Upper lobe of left lung (tissue), 6 donors: ENCODE data around the gene HEXIM2. TPM values are rescaled to one million over a fixed set of nuclear protein-coding genes. Genes with fewer than 3 reads are reported as not detected.

Experiments used
- ATAC-seq, 2 donors: fragments of 200-7000 bp; cut with Tn5 transposase; one replicate each; pipeline ENCODE4 v1.9.1; 2022; ENCODE audit warnings: mild to moderate bottlenecking in 2 of 2, moderate library complexity in 2 of 2; ENCODE audit not compliant: low FRiP score in 2 of 2
- DNase-seq, 2 donors: peaks; one replicate each; pipeline ENCODE4 v3.0.0-alpha.2; 2019 to 2020
- H3K27ac ChIP-seq, 4 donors: fragments of 200-600 bp; sonication (generic); one replicate each; pipeline ENCODE4 v1.5.1; 2016 to 2019
- H3K27me3 ChIP-seq, 4 donors: fragments of 200-600 bp; sonication (generic); one replicate each; pipeline ENCODE4 v1.5.1; 2017 to 2019
- H3K36me3 ChIP-seq, 4 donors: fragments of 200-600 bp; sonication (generic); one replicate each; pipeline ENCODE4 v1.5.1; 2016 to 2019
- H3K4me1 ChIP-seq, 4 donors: fragments of 200-600 bp; sonication (generic); one replicate each; pipeline ENCODE4 v1.5.1; 2018 to 2019
- H3K4me3 ChIP-seq, 4 donors: fragments of 200-600 bp; sonication (generic); one replicate each; pipeline ENCODE4 v1.5.1; 2017 to 2019; ENCODE audit warnings: mild to moderate bottlenecking in 2 of 4, moderate library complexity in 1 of 4
- H3K9me3 ChIP-seq, 4 donors: fragments of 200-600 bp; sonication (generic); one replicate each; pipeline ENCODE4 v1.5.1; 2018 to 2019
- CTCF ChIP-seq, 6 experiments: fragments of 450-650 bp in 4 of 6; fragments of 200-600 bp in 2 of 6; sonication (generic) in 2 of 6; IDR thresholded peaks; one replicate each; pipeline ENCODE4 v1.5.1; 2016 to 2019; ENCODE audit warnings: antibody characterized with exemption in 6 of 6
- EP300 ChIP-seq, 4 donors: sonication (generic); formaldehyde crosslinking; IDR thresholded peaks; one replicate each; pipeline ENCODE4 v1.5.1; 2017; ENCODE audit warnings: antibody characterized with exemption in 4 of 4, control low read depth in 2 of 4
- POLR2A ChIP-seq, 4 donors: fragments of 450-650 bp; IDR thresholded peaks; one replicate each; pipeline ENCODE4 v1.5.1; 2016 to 2017; ENCODE audit warnings: antibody characterized with exemption in 4 of 4, mild to moderate bottlenecking in 2 of 4
- POLR2AphosphoS5 ChIP-seq, 2 donors: sonication (generic); formaldehyde crosslinking; IDR thresholded peaks; one replicate each; pipeline ENCODE4 v1.5.1; 2017; ENCODE audit warnings: antibody characterized with exemption in 2 of 2
- WGBS, 2 donors: methylation state at CpG; one replicate each; pipeline ENCODE4 v1.1.5; 2017 to 2018; 5-methylcytosine and 5-hydroxymethylcytosine counted together
- total RNA-seq, 6 donors: library from RNA; depleted of rRNA in 4 of 6; stranded (reverse); fragments of >200 nt in 4 of 6; gene quantifications; one replicate each; pipeline versions ENCODE4 v1.1.0 to v1.2.1, GENCODE V29; 2016 to 2021
- donor health status: DM: no; HTN: no; CAD: no; lungs with moderate emphysema.
- donor health status: DM: no; HTN: yes; CAD: no; lungs with severe emphysema.

HEXIM2 gene
- total RNA-seq, 6 donors from 2014 or later = 4.1 to 14.7 (median 9.3) TPM

- TF ChIP-seq POLR2A (IDR thresholded peaks at IDR 0.05) = no peak
- no peak for TF ChIP-seq POLR2AphosphoS5 (IDR thresholded peaks at IDR 0.05)
- no peak for TF ChIP-seq CTCF (IDR thresholded peaks at IDR 0.05)
- no peak for TF ChIP-seq EP300 (IDR thresholded peaks at IDR 0.05)
- peak overlapping the region; percentile 50 to 100 (median 100) for H3K27ac ChIP-seq
These were observed 481 bp downstream of the HEXIM2 start for GRCh38 chr17:45162025-45162687.

GRCh38 chr17:45164734-45165269 is 3.1 kb downstream of the HEXIM2 start:
- no peak for DNase-seq
- Histone ChIP-seq H3K27me3 (no peaks in the 10 kb centered on the region), H3K27ac (no peak overlapping the region), H3K4me3 (no peak overlapping the region), H3K9me3 (no peaks in the 10 kb centered on the region), H3K36me3 (no peaks in the 10 kb centered on the region), H3K4me1 (peaks cover 12 to 15% (median 14%) of the 10 kb centered on the region in 4 donors)
- TF ChIP-seq EP300 (IDR thresholded peaks at IDR 0.05) (no peak), POLR2AphosphoS5 (IDR thresholded peaks at IDR 0.05) (no peak), POLR2A (IDR thresholded peaks at IDR 0.05) (no peak), CTCF (IDR thresholded peaks at IDR 0.05) (no peak)
- 80 to 89% methylated on average over 6 to 7 of the region's 7 CpGs for WGBS, 2 donors
- no peak for ATAC-seq

More at GRCh38 chr17:45162025-45162687, 481 bp downstream of the HEXIM2 start:
- WGBS, 2 donors = 60 to 68% methylated on average over 4 to 9 of the region's 9 CpGs
- peaks cover 37 to 41% (median 39%) of the 10 kb centered on the region in 4 donors for H3K4me1 ChIP-seq
- no peaks in the 10 kb centered on the region for H3K36me3 ChIP-seq
- ATAC-seq (no peak), DNase-seq (no peak)
- no peaks in the 10 kb centered on the region for H3K9me3 ChIP-seq
- H3K27me3 ChIP-seq = no peaks in the 10 kb centered on the region
- H3K4me3 ChIP-seq = peak overlapping the region in 3 of 4 donors; percentile 41 to 75 (median 67)

- TF ChIP-seq CTCF (IDR thresholded peaks at IDR 0.05) (no peak), POLR2AphosphoS5 (IDR thresholded peaks at IDR 0.05) (no peak), POLR2A (IDR thresholded peaks at IDR 0.05) (no peak), EP300 (IDR thresholded peaks at IDR 0.05) (no peak)
- WGBS, 2 donors = 95% methylated on average over 43 of the region's 43 CpGs
- Histone ChIP-seq H3K27ac (no peak overlapping the region), H3K4me3 (no peak overlapping the region), H3K36me3 (no peaks in the 10 kb centered on the region), H3K27me3 (no peaks in the 10 kb centered on the region), H3K4me1 (peaks cover 30 to 34% (median 31%) of the 10 kb centered on the region in 4 donors), H3K9me3 (no peaks in the 10 kb centered on the region)
- DNase-seq = peak in 1 of 2 donors; percentile 82
- ATAC-seq = no peak
These were observed 7.5 kb downstream of the HEXIM2 start for GRCh38 chr17:45168991-45169752.

- WGBS, 2 donors = 93 to 96% methylated on average over 8 to 12 of the region's 12 CpGs
- no peak overlapping the region for H3K4me3 ChIP-seq
- peak in 1 of 2 donors; percentile 55 for ATAC-seq
- no peaks in the 10 kb centered on the region for H3K36me3 ChIP-seq
- peak overlapping the region; percentile 76 to 91 (median 86) for H3K27ac ChIP-seq
- peaks cover 30 to 35% (median 31%) of the 10 kb centered on the region in 4 donors for H3K4me1 ChIP-seq
- no peak for TF ChIP-seq EP300 (IDR thresholded peaks at IDR 0.05)
- TF ChIP-seq POLR2AphosphoS5 (IDR thresholded peaks at IDR 0.05) = no peak
- TF ChIP-seq POLR2A (IDR thresholded peaks at IDR 0.05) = no peak
- no peak for TF ChIP-seq CTCF (IDR thresholded peaks at IDR 0.05)
- no peaks in the 10 kb centered on the region for H3K27me3 ChIP-seq
- no peaks in the 10 kb centered on the region for H3K9me3 ChIP-seq
- no peak for DNase-seq
These were observed 8.7 kb downstream of the HEXIM2 start for GRCh38 chr17:45170280-45170930.
